Gastroesophageal sphincter (tissue), 4 donors: ENCODE data around the gene FAM13C. TPM values are rescaled to one million over a fixed set of nuclear protein-coding genes. Genes with fewer than 3 reads are reported as not detected.
A peak's percentile ranks its signal among the peaks of the same experiment; 100 is the strongest.

Experiments
- ATAC-seq: fragments of 150-250 bp; one replicate; pipeline ENCODE4 v1.9.1; 2016; ENCODE audit warnings: mild to moderate bottlenecking, moderate library complexity
- H3K27ac ChIP-seq, 4 donors: fragments of 200-600 bp; sonication (generic) in 3 of 4; 1 replicate in 3 of 4; 2 replicates in 1 of 4; pipeline ENCODE4 v1.5.1; 2016 to 2019
- H3K27me3 ChIP-seq: fragments of 200-600 bp; sonication (generic); one replicate; pipeline ENCODE4 v1.5.1; 2019
- H3K36me3 ChIP-seq, 2 donors: fragments of 200-600 bp; sonication (generic); one replicate each; pipeline ENCODE4 v1.5.1; 2019; ENCODE audit warnings: control low read depth in 1 of 2
- H3K4me1 ChIP-seq, 3 donors: fragments of 200-600 bp; sonication (generic); 1 replicate in 2 of 3; 2 replicates in 1 of 3; pipeline ENCODE4 v1.5.1; 2016 to 2019; ENCODE audit warnings: control low read depth in 2 of 3
- H3K4me3 ChIP-seq, 2 donors: fragments of 200-600 bp; sonication (generic); one replicate each; pipeline ENCODE4 v1.5.1; 2019; ENCODE audit warnings: mild to moderate bottlenecking in 1 of 2, moderate library complexity in 1 of 2
- H3K9me3 ChIP-seq, 3 donors: fragments of 200-600 bp; sonication (generic); one replicate each; pipeline ENCODE4 v1.5.1; 2017 to 2019; ENCODE audit warnings: control low read depth in 2 of 3
- CTCF ChIP-seq, 4 experiments: fragments of 200-600 bp in 2 of 4; fragments of 450-650 bp in 2 of 4; sonication (generic) in 1 of 4; IDR thresholded peaks; one replicate each; pipeline ENCODE4 v1.5.1; 2017 to 2019; ENCODE audit warnings: antibody characterized with exemption in 4 of 4, mild to moderate bottlenecking in 2 of 4, moderate library complexity in 2 of 4
- EP300 ChIP-seq: sonication (generic); formaldehyde crosslinking; IDR thresholded peaks from one replicate; pipeline ENCODE4 v1.6.1; 2017; ENCODE audit warnings: antibody characterized with exemption, mild to moderate bottlenecking
- POLR2A ChIP-seq, 2 donors: fragments of 450-650 bp; IDR thresholded peaks; one replicate each; pipeline ENCODE4 v1.6.1; 2017; ENCODE audit warnings: antibody characterized with exemption in 2 of 2, mild to moderate bottlenecking in 2 of 2, moderate library complexity in 1 of 2
- POLR2AphosphoS5 ChIP-seq: sonication (generic); formaldehyde crosslinking; IDR thresholded peaks from one replicate; pipeline ENCODE4 v1.6.1; 2017; ENCODE audit warnings: antibody characterized with exemption
- WGBS, 2 donors: methylation state at CpG; one replicate each; pipeline ENCODE4 v1.1.5; 2018; ENCODE audit warnings: low coverage in 1 of 2; 5-methylcytosine and 5-hydroxymethylcytosine counted together
- total RNA-seq, 4 donors: library from RNA; depleted of rRNA; stranded (reverse); fragments of >200 nt; gene quantifications; one replicate each; pipeline ENCODE4 v1.1.0, GENCODE V29; 2016

FAM13C gene
- total RNA-seq, 4 donors from 2014 or later, result 26.9 to 79.9 (median 45.5) TPM

- peaks cover 0 to 91% (median 25%) of the 10 kb centered on the region in 3 donors for H3K4me1 ChIP-seq
- ATAC-seq, result no peak
Observed at GRCh38 chr10:59324597-59324996, 37.8 kb downstream of the FAM13C start.

GRCh38 chr10:59323831-59324401 is 38.4 kb downstream of the FAM13C start:
- H3K27ac ChIP-seq, result peak overlapping the region; percentile 63 to 75 (median 70)
- peaks cover 0 to 20% of the 10 kb centered on the region in 2 donors for H3K36me3 ChIP-seq
- no peak for ATAC-seq
- WGBS, 2 donors, result 60% methylated on average over 1 of the region's 2 CpGs; no CpG with 5 or more reads in 1 of the 2 donors
- H3K4me1 ChIP-seq, result peaks cover 0 to 91% (median 29%) of the 10 kb centered on the region in 3 donors
- TF ChIP-seq CTCF (IDR thresholded peaks at IDR 0.05) (no peak), EP300 (no peak), POLR2A (IDR thresholded peaks at IDR 0.05) (no peak), POLR2AphosphoS5 (no peak)
- H3K27me3 ChIP-seq, result no peaks in the 10 kb centered on the region
- no peaks in the 10 kb centered on the region for H3K9me3 ChIP-seq
- no peak overlapping the region for H3K4me3 ChIP-seq

More at GRCh38 chr10:59324597-59324996, 37.8 kb downstream of the FAM13C start:
- Histone ChIP-seq H3K4me3 (no peak overlapping the region), H3K27me3 (no peaks in the 10 kb centered on the region), H3K36me3 (peaks cover 0 to 20% of the 10 kb centered on the region in 2 donors), H3K9me3 (no peaks in the 10 kb centered on the region), H3K27ac (peak overlapping the region in 2 of 4 donors; percentile 9 to 75)
- no peak for TF ChIP-seq EP300
- TF ChIP-seq CTCF (IDR thresholded peaks at IDR 0.05), result no peak
- no peak for TF ChIP-seq POLR2A (IDR thresholded peaks at IDR 0.05)
- TF ChIP-seq POLR2AphosphoS5, result no peak

- peak overlapping the region; percentile 63 to 75 (median 70) for H3K27ac ChIP-seq
- peaks cover 0 to 91% (median 25%) of the 10 kb centered on the region in 3 donors for H3K4me1 ChIP-seq
- TF ChIP-seq POLR2AphosphoS5 (peak; percentile 14), CTCF (IDR thresholded peaks at IDR 0.05) (no peak)
- peaks cover 0 to 20% of the 10 kb centered on the region in 2 donors for H3K36me3 ChIP-seq
- no peaks in the 10 kb centered on the region for H3K27me3 ChIP-seq
- WGBS, 2 donors, result 20 to 56% methylated on average over 1 of the region's 2 CpGs
- no peak overlapping the region for H3K4me3 ChIP-seq
- H3K9me3 ChIP-seq, result no peaks in the 10 kb centered on the region
- no peak for ATAC-seq
Observed at GRCh38 chr10:59323036-59323459, 39.3 kb downstream of the FAM13C start.

- Histone ChIP-seq H3K4me3 (no peak overlapping the region), H3K36me3 (peaks cover 0 to 20% of the 10 kb centered on the region in 2 donors), H3K9me3 (no peaks in the 10 kb centered on the region), H3K27me3 (no peaks in the 10 kb centered on the region), H3K27ac (peak overlapping the region in 3 of 4 donors; percentile 43 to 75 (median 70)), H3K4me1 (peaks cover 0 to 86% (median 25%) of the 10 kb centered on the region in 3 donors)
- no peak for ATAC-seq
- 82 to 94% methylated on average over 3 to 4 of the region's 4 CpGs for WGBS, 2 donors
- TF ChIP-seq CTCF (IDR thresholded peaks at IDR 0.05) (no peak), EP300 (no peak), POLR2AphosphoS5 (no peak), POLR2A (IDR thresholded peaks at IDR 0.05) (no peak)
Observed at GRCh38 chr10:59322131-59322530, 40.2 kb downstream of the FAM13C start.

- H3K9me3 ChIP-seq, result no peaks in the 10 kb centered on the region
- H3K4me3 ChIP-seq, result no peak overlapping the region
- H3K36me3 ChIP-seq, result peaks cover 0 to 20% of the 10 kb centered on the region in 2 donors
- TF ChIP-seq CTCF (IDR thresholded peaks at IDR 0.05), result no peak
- TF ChIP-seq POLR2AphosphoS5, result no peak
- no peak for TF ChIP-seq EP300
- no peak for TF ChIP-seq POLR2A (IDR thresholded peaks at IDR 0.05)
- ATAC-seq, result no peak
- WGBS, 2 donors, result 76 to 81% methylated on average over 5 of the region's 5 CpGs
- peaks cover 4 to 85% (median 29%) of the 10 kb centered on the region in 3 donors for H3K4me1 ChIP-seq
- peak overlapping the region in 2 of 4 donors; percentile 28 to 33 for H3K27ac ChIP-seq
- H3K27me3 ChIP-seq, result no peaks in the 10 kb centered on the region
Observed at GRCh38 chr10:59320355-59320754, 42.0 kb downstream of the FAM13C start.
